ENCODE measurements around the gene ACAA2. TPM values are rescaled to one million over a fixed set of nuclear protein-coding genes. Genes with fewer than 3 reads are reported as not detected.

ACAA2 gene
- total RNA-seq, 1 donor from 2014 or later, result 99.0 TPM

- peaks cover 26% of the 10 kb centered on the region for H3K36me3 Mint-ChIP-seq
- peak overlapping the region; percentile 62 for H3K4me3 Mint-ChIP-seq
- TF ChIP-seq CTCF (conservative IDR thresholded peaks at IDR 0.05), result no peak
- DNase-seq (ENCODE audit: extremely low spot score, unreplicated experiment), result no peak
- H3K4me1 Mint-ChIP-seq (ENCODE audit: unreplicated experiment), result peaks cover 9% of the 10 kb centered on the region
- H3K9me3 Mint-ChIP-seq, result peaks cover 10% of the 10 kb centered on the region
- H3K27me3 Mint-ChIP-seq, result no peaks in the 10 kb centered on the region
- H3K27ac Mint-ChIP-seq, result peak overlapping the region; percentile 95
Observed at GRCh38 chr18:49817947-49818346, 4.6 kb upstream of the ACAA2 start.

- no peaks in the 10 kb centered on the region for H3K27me3 Mint-ChIP-seq
- DNase-seq (ENCODE audit: extremely low spot score, unreplicated experiment), result no peak
- TF ChIP-seq CTCF (conservative IDR thresholded peaks at IDR 0.05), result no peak
- H3K9me3 Mint-ChIP-seq, result peaks cover 5% of the 10 kb centered on the region
- H3K27ac Mint-ChIP-seq, result peak overlapping the region; percentile 63
- peak overlapping the region; percentile 58 for H3K4me3 Mint-ChIP-seq
- H3K36me3 Mint-ChIP-seq, result peaks cover 19% of the 10 kb centered on the region
- peaks cover 26% of the 10 kb centered on the region for H3K4me1 Mint-ChIP-seq (ENCODE audit: unreplicated experiment)
Observed at GRCh38 chr18:49815927-49816326, 2.6 kb upstream of the ACAA2 start.

GRCh38 chr18:49814147-49814499 is 790 bp upstream of the ACAA2 start:
- Mint-ChIP-seq H3K27ac (peak overlapping the region; percentile 92), H3K27me3 (no peaks in the 10 kb centered on the region), H3K9me3 (peaks cover 13% of the 10 kb centered on the region), H3K4me3 (peak overlapping the region; percentile 92), H3K4me1 (ENCODE audit: unreplicated experiment) (peaks cover 26% of the 10 kb centered on the region), H3K36me3 (peaks cover 28% of the 10 kb centered on the region)
- TF ChIP-seq CTCF (conservative IDR thresholded peaks at IDR 0.05), result no peak
- DNase-seq (ENCODE audit: extremely low spot score, unreplicated experiment), result peak; percentile 76

- Mint-ChIP-seq H3K4me1 (ENCODE audit: unreplicated experiment) (peaks cover 21% of the 10 kb centered on the region), H3K36me3 (peaks cover 29% of the 10 kb centered on the region), H3K27ac (peak overlapping the region; percentile 92), H3K27me3 (no peaks in the 10 kb centered on the region), H3K4me3 (peak overlapping the region; percentile 92), H3K9me3 (peaks cover 13% of the 10 kb centered on the region)
- no peak for TF ChIP-seq CTCF (conservative IDR thresholded peaks at IDR 0.05)
- no peak for DNase-seq (ENCODE audit: extremely low spot score, unreplicated experiment)
Observed at GRCh38 chr18:49813069-49813318, 339 bp downstream of the ACAA2 start.

- Mint-ChIP-seq H3K4me3 (peak overlapping the region; percentile 92), H3K4me1 (ENCODE audit: unreplicated experiment) (peaks cover 16% of the 10 kb centered on the region), H3K36me3 (peaks cover 27% of the 10 kb centered on the region), H3K27me3 (no peaks in the 10 kb centered on the region), H3K9me3 (peaks cover 13% of the 10 kb centered on the region), H3K27ac (peak overlapping the region; percentile 92)
- no peak for DNase-seq (ENCODE audit: extremely low spot score, unreplicated experiment)
- TF ChIP-seq CTCF (conservative IDR thresholded peaks at IDR 0.05), result no peak
Observed at GRCh38 chr18:49812286-49813068, 856 bp downstream of the ACAA2 start.
